Small intestine (tissue), 7 donors: ENCODE measurements around the gene SASS6. TPM values are rescaled to one million over a fixed set of nuclear protein-coding genes. Genes with fewer than 3 reads are reported as not detected.
A peak's percentile ranks its signal among the peaks of the same experiment; 100 is the strongest.
"Not testable (repeated sequence)": the region's sequence is repeated elsewhere in the genome, so short reads cannot be mapped to it uniquely, and the experiment has no call there.

Experiments
- DNase-seq, 2 donors: peaks; one replicate each; pipeline versions ENCODE4 v3.0.0 to v3.0.0-alpha.2; 2013
- FAIRE-seq: peaks from 2 replicates; lab custom pipeline; 2012; peaks lifted over from hg19 to GRCh38; lab: Jason Lieb, UNC
- H3K27ac ChIP-seq, 3 donors: one replicate each; pipeline ENCODE4 v1.5.1; 2013; ENCODE audit warnings: low read length in 2 of 3, mild to moderate bottlenecking in 2 of 3, control low read depth in 1 of 3, inconsistent platforms in 1 of 3, low read depth in 1 of 3, moderate library complexity in 1 of 3
- H3K27me3 ChIP-seq, 3 donors: one replicate each; pipeline ENCODE4 v1.6.1; 2013; ENCODE audit warnings: low read length in 3 of 3, inconsistent platforms in 1 of 3; ENCODE audit not compliant: control insufficient read depth in 3 of 3, insufficient read depth in 3 of 3
- H3K36me3 ChIP-seq, 3 donors: one replicate each; pipeline ENCODE4 v1.6.1; 2013; ENCODE audit warnings: low read length in 3 of 3, inconsistent platforms in 1 of 3, low read depth in 1 of 3, mild to moderate bottlenecking in 1 of 3, moderate library complexity in 1 of 3; ENCODE audit not compliant: control insufficient read depth in 3 of 3, insufficient read depth in 2 of 3
- H3K4me1 ChIP-seq, 3 donors: one replicate each; pipeline ENCODE4 v1.6.1; 2013; ENCODE audit warnings: low read length in 2 of 3, inconsistent platforms in 1 of 3, low read depth in 1 of 3, mild to moderate bottlenecking in 1 of 3, moderate library complexity in 1 of 3; ENCODE audit not compliant: control insufficient read depth in 3 of 3, insufficient read depth in 2 of 3
- H3K4me3 ChIP-seq, 3 donors: one replicate each; pipeline ENCODE4 v1.5.1; 2013; ENCODE audit warnings: low read length in 3 of 3, control low read depth in 1 of 3, inconsistent platforms in 1 of 3, low read depth in 1 of 3, mild to moderate bottlenecking in 1 of 3, moderate library complexity in 1 of 3
- H3K9me3 ChIP-seq, 2 donors: one replicate each; pipeline ENCODE4 v1.6.1; 2013; ENCODE audit warnings: low read depth in 1 of 2, low read length in 1 of 2; ENCODE audit not compliant: control insufficient read depth in 2 of 2, insufficient read depth in 1 of 2
- WGBS, 3 donors: extraction: QIAGEN DNeasy Blood & Tissue Kit; methylation state at CpG; one replicate each; pipeline ENCODE4 v1.1.7; 2013; 5-methylcytosine and 5-hydroxymethylcytosine counted together
- polyA plus RNA-seq, 4 donors: library from polyadenylated mRNA; stranded (reverse) in 3 of 4; unstranded in 1 of 4; fragments of 200-250 nt in 3 of 4; fragments of 120-200 nt in 1 of 4; gene quantifications; one replicate each; pipeline versions ENCODE4 v1.2.1 to v1.2.3, GENCODE V29; 2013
- donor health status: healthy with polysubstance abuse.
- donor health status: control.
- donor health status: control.
- donor health status: Bipolar disorder and iron deficiency.
- donor health status: healthy.

The SASS6 gene
- polyA plus RNA-seq, 4 donors, result 1.8 to 5.0 (median 2.6) TPM

DNA sequence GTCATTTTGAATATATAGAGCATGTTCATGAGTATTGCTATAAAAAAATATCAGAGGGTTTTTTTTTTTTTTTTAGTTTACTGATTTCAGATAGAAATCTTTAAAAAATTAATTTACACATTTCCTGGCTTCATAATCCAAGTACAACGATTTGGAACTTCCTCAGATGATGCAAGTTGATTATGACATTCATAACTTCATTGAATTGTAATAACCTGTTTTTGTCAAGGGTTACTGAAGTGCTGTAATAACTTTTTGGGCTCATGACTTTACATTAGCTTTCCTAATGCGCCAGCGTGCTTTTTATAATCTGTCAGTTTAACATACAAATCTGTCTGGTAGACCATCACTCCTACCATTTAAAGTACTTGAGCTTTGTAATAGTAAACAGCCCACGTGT is 81.3 kb downstream of the SASS6 start:
- FAIRE-seq, result no peak
- no peak for DNase-seq
- no peak overlapping the region for H3K27ac ChIP-seq
- 75 to 86% (median 84%) methylated on average over 4 of the region's 4 CpGs for WGBS, 3 donors
- H3K4me1 ChIP-seq, result peaks cover 0 to 4% (median 0%) of the 10 kb centered on the region in 3 donors
- peaks cover 0 to 18% (median 2%) of the 10 kb centered on the region in 3 donors for H3K36me3 ChIP-seq
- no peak overlapping the region for H3K4me3 ChIP-seq
- H3K9me3 ChIP-seq, result no peaks in the 10 kb centered on the region
- no peaks in the 10 kb centered on the region for H3K27me3 ChIP-seq

DNA sequence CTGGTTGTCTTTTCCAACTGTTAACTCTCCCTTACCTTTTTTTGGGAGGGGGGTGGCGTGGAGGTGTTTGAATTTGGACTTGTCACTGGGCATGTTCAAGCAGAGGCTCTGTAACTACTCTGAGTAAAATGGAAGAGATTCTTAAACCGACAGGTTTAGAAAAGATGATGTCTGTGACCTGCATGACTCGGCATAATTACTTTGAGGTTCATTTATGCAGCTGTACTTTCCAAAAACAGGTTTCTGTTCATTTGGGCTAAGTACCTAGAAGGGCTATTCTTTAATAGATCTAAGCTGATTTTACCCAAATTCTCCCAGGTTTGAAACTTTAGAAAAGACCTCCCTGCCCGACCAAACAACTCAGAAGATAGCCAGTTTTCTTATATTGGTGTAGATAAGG is 82.6 kb downstream of the SASS6 start:
- H3K4me1 ChIP-seq, result peaks cover 0 to 4% (median 0%) of the 10 kb centered on the region in 3 donors
- H3K4me3 ChIP-seq, result no peak overlapping the region
- no peak for FAIRE-seq
- DNase-seq, result no peak
- H3K27ac ChIP-seq, result no peak overlapping the region
- no peaks in the 10 kb centered on the region for H3K27me3 ChIP-seq
- no peaks in the 10 kb centered on the region for H3K9me3 ChIP-seq
- H3K36me3 ChIP-seq, result peaks cover 0 to 12% (median 2%) of the 10 kb centered on the region in 3 donors
- WGBS, 3 donors, result 81% methylated on average over 4 of the region's 4 CpGs

DNA sequence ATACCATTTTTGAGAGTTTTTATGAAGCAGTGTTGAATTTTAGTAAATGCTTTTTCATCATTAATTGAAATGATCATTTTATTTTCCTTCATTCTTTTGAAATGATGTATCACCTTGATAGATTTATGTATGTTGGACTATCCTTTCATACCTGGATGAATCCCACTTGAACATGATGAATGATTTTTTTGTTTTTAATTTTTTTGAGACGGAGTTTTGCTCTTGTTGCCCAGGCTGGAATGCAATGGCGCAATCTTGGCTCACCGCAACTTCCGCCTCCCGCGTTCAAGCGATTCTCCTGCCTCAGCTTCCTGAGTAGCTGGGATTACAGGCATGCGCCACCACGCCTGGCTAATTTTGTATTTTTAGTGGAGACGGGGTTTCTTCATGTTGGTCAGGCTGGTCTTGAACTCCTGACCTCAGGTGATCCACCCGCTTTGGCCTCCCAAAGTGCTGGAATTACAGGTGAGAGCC is 85.5 kb downstream of the SASS6 start:
- not testable (repeated sequence) for DNase-seq, FAIRE-seq, H3K9me3 ChIP-seq, H3K36me3 ChIP-seq, H3K4me3 ChIP-seq, H3K27me3 ChIP-seq, H3K4me1 ChIP-seq, H3K27ac ChIP-seq
- WGBS, 3 donors, result 93 to 98% (median 95%) methylated on average over 11 of the region's 11 CpGs

DNA sequence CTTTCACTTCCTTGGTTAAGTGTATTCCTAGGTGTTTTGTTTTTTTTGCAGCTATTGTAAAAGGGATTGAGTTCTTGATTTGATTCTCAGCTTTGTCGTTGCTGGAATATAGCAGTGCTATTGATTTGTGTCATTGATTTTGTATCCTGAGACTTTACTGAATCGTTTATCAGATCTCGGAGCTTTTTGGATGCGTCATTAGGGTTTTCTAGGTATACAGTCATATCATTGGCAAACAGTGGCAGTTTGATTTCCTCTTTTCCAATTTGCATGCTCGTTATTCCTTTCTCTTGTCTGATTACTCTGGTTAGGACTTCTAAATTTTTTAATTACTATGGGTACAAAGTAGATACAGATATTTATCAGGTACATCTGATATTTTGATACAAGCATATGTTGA is 87.5 kb downstream of the SASS6 start:
- H3K36me3 ChIP-seq, result peaks cover 0 to 5% (median 1%) of the 10 kb centered on the region in 3 donors
- FAIRE-seq (no peak), DNase-seq (no peak)
- H3K27ac ChIP-seq, result no peak overlapping the region
- whole genome bisulfite sequencing, 3 donors, result 83 to 91% (median 90%) methylated on average over 5 of the region's 5 CpGs
- no peak overlapping the region for H3K4me3 ChIP-seq
- H3K27me3 ChIP-seq, result no peaks in the 10 kb centered on the region
- peaks cover 0 to 4% (median 0%) of the 10 kb centered on the region in 3 donors for H3K4me1 ChIP-seq
- H3K9me3 ChIP-seq, result peaks cover 0 to 3% of the 10 kb centered on the region in 2 donors

DNA sequence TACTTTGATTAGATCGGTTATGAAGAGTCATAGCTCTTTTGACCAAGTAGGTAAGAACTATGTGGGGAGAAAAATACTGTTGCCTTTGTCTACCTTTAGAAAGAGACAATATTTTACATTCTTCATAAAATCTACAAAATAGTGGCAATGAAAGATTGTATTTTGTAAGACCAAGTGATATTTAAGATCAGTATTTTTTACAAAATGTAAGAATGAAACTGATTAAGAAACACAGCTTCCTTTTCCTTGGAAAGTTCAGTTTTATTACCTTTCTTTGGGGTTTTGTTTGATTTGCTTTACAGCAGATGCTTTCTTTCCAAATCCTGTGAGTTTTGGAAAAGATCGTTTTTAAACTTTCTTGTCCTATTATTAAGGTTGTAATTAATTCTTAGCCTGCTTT is 93.1 kb downstream of the SASS6 start:
- Histone ChIP-seq H3K4me3 (peak overlapping the region in 1 of 3 donors; percentile 73), H3K4me1 (peaks cover 3 to 7% (median 3%) of the 10 kb centered on the region in 3 donors), H3K27ac (peak overlapping the region in 1 of 3 donors; percentile 99), H3K27me3 (no peaks in the 10 kb centered on the region), H3K36me3 (peaks cover 0 to 8% (median 0%) of the 10 kb centered on the region in 3 donors), H3K9me3 (peaks cover 0 to 2% of the 10 kb centered on the region in 2 donors)
- peak; percentile 41 for FAIRE-seq
- WGBS, 3 donors, result 0 to 9% (median 1%) methylated on average over 2 of the region's 2 CpGs
- DNase-seq, result peak in 1 of 2 donors; percentile 25

DNA sequence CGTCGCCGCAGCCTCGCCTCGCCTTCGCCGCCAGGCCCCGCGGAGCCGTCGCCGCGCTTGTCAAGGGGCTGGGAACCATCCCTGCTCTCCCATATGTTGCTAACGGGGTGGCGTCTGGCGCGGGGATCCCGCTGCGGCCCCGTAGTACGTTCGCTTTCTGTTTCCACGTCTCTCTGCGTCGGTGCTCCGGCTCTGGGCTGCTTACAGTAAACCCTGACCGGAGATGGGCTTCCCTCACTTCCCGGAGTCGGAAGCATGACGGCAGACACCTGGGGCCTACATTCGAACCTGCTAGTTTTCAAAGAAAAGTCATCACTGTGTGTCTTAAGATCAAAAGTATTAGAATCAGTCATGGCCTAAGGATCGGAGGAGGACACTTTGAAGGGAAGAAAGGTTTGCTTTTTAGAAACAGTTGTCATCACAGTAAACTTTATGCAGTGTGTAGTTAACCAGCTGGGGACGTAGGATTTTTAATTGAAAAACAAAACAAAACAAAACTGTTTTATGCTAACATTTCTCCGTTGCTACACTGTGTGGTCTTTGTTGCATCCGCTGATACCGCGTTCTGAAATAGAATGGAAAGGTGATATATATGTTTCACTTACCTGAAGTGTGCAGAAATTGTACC is 94.0 kb downstream of the SASS6 start:
- Histone ChIP-seq H3K9me3 (no peaks in the 10 kb centered on the region), H3K27ac (peak overlapping the region; percentile 96 to 100 (median 99)), H3K27me3 (no peaks in the 10 kb centered on the region), H3K4me1 (peaks cover 3 to 7% (median 3%) of the 10 kb centered on the region in 3 donors), H3K4me3 (peak overlapping the region; percentile 73 to 99 (median 89)), H3K36me3 (peaks cover 0 to 7% (median 0%) of the 10 kb centered on the region in 3 donors)
- DNase-seq, result peak; percentile 80 to 92
- WGBS, 3 donors, result 0 to 1% (median 0%) methylated on average over 37 of the region's 37 CpGs
- no peak for FAIRE-seq

DNA sequence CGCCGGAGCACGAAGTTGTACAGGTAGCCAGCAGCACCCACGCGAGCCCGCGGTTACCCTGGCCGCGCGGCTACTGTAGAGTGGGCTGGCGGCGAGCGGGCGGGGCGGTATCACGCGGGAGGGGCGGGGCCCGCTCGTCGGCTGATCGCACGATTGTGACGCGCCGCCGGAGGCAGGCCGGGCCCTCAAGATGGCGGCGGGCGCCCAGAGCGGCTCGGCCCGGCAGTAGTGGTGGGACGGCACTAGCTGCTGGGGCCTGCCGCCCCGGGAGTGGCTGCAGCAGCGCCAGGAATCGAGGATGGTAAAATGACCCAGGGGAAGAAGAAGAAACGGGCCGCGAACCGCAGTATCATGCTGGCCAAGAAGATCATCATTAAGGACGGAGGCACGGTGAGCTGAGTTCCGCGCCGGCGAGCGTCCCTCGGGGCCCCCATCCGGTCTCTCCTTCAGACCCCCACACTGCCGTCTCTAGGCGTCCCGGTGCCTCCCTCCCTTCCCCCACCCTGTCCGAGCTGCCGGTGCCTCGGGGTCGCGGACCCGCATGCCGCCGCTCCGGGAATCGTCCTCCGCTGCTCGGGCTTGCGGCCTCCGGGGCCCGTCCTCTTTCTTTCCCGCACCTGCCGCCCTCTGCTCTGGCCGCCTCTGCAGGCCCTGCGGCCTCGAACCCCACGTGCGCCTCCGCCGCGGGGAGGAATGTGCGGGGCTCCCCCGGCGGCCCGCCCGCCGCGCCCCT is 94.6 kb downstream of the SASS6 start:
- H3K36me3 ChIP-seq, result peaks cover 0 to 7% (median 0%) of the 10 kb centered on the region in 3 donors
- peaks cover 3 to 7% (median 3%) of the 10 kb centered on the region in 3 donors for H3K4me1 ChIP-seq
- H3K4me3 ChIP-seq, result peak overlapping the region; percentile 73 to 99 (median 89)
- H3K9me3 ChIP-seq, result no peaks in the 10 kb centered on the region
- WGBS, 3 donors, result 0 to 1% (median 0%) methylated on average over 50 to 87 of the region's 87 CpGs
- H3K27ac ChIP-seq, result peak overlapping the region; percentile 96 to 100 (median 99)
- peak; percentile 89 to 96 for DNase-seq
- no peak for FAIRE-seq
- no peaks in the 10 kb centered on the region for H3K27me3 ChIP-seq

DNA sequence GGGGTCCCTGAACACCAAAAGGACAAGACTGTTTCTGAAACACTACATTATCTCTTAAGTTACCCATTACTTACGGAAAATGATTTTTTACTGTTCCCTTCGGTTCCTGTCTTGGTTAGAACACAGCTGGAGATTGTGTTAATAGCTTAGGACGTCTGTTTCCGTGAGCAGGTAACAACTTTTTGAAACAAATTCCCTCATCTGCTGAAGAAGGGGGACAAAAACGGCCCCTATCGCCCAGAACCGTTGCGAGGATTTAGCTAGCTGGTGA is 95.1 kb downstream of the SASS6 start:
- WGBS, 3 donors, result 0 to 1% (median 0%) methylated on average over 8 of the region's 8 CpGs
- Histone ChIP-seq H3K4me1 (peaks cover 3 to 7% (median 3%) of the 10 kb centered on the region in 3 donors), H3K27me3 (no peaks in the 10 kb centered on the region), H3K4me3 (peak overlapping the region; percentile 73 to 99 (median 89)), H3K27ac (peak overlapping the region; percentile 96 to 100 (median 99)), H3K9me3 (no peaks in the 10 kb centered on the region), H3K36me3 (peaks cover 0 to 7% (median 0%) of the 10 kb centered on the region in 3 donors)
- no peak for DNase-seq
- no peak for FAIRE-seq
